ENCODE results near the gene PPP1R16B.

GRCh38 chr20:38831049-38831691 is 25.7 kb downstream of the PPP1R16B start:
- no peak for TF ChIP-seq CTCF (IDR thresholded peaks at IDR 0.05)
- TF ChIP-seq POLR2A (IDR thresholded peaks at IDR 0.05): no peak

All from right lobe of liver (tissue), 4 donors.